GM12864 (cell line): ENCODE results near the gene DENND1A.

Experiments
- DNase-seq: peaks from one replicate; pipeline ENCODE4 v3.0.0-alpha.2; 2011; ENCODE audit warnings: low read depth
- H3K4me3 ChIP-seq: 2 replicates; pipeline ENCODE4 v1.5.1; 2011; ENCODE audit warnings: mild to moderate bottlenecking, low read depth, low read length, control low read depth
- CTCF ChIP-seq: IDR thresholded peaks from 2 replicates; pipeline ENCODE4 v1.5.1; 2011; ENCODE audit warnings: low read depth, mild to moderate bottlenecking, moderate library complexity, low read length, control low read depth, inconsistent platforms; ENCODE audit errors: missing control alignments

Gene DENND1A

GRCh38 chr9:123685489-123686083, 244.3 kb downstream of the DENND1A start:
- no peak for TF ChIP-seq CTCF
- no peak for DNase-seq
- H3K4me3 ChIP-seq: no peak overlapping the region

GRCh38 chr9:123684393-123685149, 245.4 kb downstream of the DENND1A start:
- no peak overlapping the region for H3K4me3 ChIP-seq
- TF ChIP-seq CTCF: no peak
- no peak for DNase-seq

GRCh38 chr9:123682746-123683145, 247.2 kb downstream of the DENND1A start:
- H3K4me3 ChIP-seq: no peak overlapping the region
- no peak for DNase-seq
- TF ChIP-seq CTCF: no peak

- TF ChIP-seq CTCF: no peak
- no peak for DNase-seq
- no peak overlapping the region for H3K4me3 ChIP-seq
Measured at GRCh38 chr9:123680352-123680751, 249.6 kb downstream of the DENND1A start.

GRCh38 chr9:123679330-123679987, 250.5 kb downstream of the DENND1A start:
- no peak for TF ChIP-seq CTCF
- peak; percentile 79 for DNase-seq
- no peak overlapping the region for H3K4me3 ChIP-seq

- no peak for TF ChIP-seq CTCF
- H3K4me3 ChIP-seq: no peak overlapping the region
- DNase-seq: no peak
Measured at GRCh38 chr9:123678878-123679329, 251.0 kb downstream of the DENND1A start.
